NCI-H446 treated with DMSO at 0.1 percent for 48 hours (cell line): Measurements from ENCODE around the gene RIT1.

ENCODE experiments used
- DNase-seq: peaks from one replicate; lab custom pipeline; 2025; lab: John Stamatoyannopoulos, UW

Gene RIT1

GRCh38 chr1:155856975-155857930 is 53.9 kb downstream of the RIT1 start, which contains the start of gene GON4L:
Gene GON4L (minus strand): TSS chr1:155857214. CDS start chr1:155853780, 3,434 bp downstream.
- peak; percentile 90 for DNase-seq

- DNase-seq = no peak
These were observed 54.7 kb downstream of the RIT1 start for GRCh38 chr1:155856257-155856974.

GRCh38 chr1:155850345-155850744 is 60.8 kb downstream of the RIT1 start:
- DNase-seq = no peak

GRCh38 chr1:155847823-155848529 is 63.2 kb downstream of the RIT1 start:
- no peak for DNase-seq
